ENCODE measurements around the gene TMIGD1. TPM values are rescaled to one million over a fixed set of nuclear protein-coding genes. Genes with fewer than 3 reads are reported as not detected.
"Not testable (repeated sequence)": the region's sequence is repeated elsewhere in the genome, so short reads cannot be mapped to it uniquely, and the experiment has no call there.

TMIGD1 gene
- total RNA-seq, 1 donor from 2014 or later, result not detected

DNA sequence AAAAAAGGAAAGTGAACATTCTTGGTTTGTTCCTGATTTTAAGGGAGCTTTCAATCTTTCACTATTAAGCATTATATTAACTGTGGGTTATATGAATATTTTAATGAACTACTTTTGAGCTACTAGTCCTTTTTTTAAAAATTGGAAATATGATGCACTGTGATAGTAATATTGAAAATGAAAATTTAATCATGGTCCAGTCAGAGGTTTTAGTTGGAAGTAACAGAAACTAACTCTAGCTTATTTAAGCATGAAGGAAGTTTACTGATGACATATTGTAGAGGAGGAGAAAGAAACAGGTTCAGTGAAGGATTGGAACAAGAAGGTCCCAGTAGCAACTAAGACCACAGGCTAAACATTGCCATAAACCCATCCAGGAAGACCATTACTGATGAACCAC lies 20.8 kb upstream of the TMIGD1 start:
- Histone ChIP-seq H3K27ac (no peak overlapping the region), H3K4me3 (no peak overlapping the region), H3K27me3 (no peaks in the 10 kb centered on the region), H3K4me1 (no peaks in the 10 kb centered on the region), H3K36me3 (no peaks in the 10 kb centered on the region), H3K9me3 (no peaks in the 10 kb centered on the region)
- DNase-seq (no peak), ATAC-seq (no peak)
- intact Hi-C loops (cut with DNase I), result no loop called here
- TF ChIP-seq, protein P1, sequence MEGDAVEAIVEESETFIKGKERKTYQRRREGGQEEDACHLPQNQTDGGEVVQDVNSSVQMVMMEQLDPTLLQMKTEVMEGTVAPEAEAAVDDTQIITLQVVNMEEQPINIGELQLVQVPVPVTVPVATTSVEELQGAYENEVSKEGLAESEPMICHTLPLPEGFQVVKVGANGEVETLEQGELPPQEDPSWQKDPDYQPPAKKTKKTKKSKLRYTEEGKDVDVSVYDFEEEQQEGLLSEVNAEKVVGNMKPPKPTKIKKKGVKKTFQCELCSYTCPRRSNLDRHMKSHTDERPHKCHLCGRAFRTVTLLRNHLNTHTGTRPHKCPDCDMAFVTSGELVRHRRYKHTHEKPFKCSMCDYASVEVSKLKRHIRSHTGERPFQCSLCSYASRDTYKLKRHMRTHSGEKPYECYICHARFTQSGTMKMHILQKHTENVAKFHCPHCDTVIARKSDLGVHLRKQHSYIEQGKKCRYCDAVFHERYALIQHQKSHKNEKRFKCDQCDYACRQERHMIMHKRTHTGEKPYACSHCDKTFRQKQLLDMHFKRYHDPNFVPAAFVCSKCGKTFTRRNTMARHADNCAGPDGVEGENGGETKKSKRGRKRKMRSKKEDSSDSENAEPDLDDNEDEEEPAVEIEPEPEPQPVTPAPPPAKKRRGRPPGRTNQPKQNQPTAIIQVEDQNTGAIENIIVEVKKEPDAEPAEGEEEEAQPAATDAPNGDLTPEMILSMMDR (IDR thresholded peaks at IDR 0.05), result no peak

DNA sequence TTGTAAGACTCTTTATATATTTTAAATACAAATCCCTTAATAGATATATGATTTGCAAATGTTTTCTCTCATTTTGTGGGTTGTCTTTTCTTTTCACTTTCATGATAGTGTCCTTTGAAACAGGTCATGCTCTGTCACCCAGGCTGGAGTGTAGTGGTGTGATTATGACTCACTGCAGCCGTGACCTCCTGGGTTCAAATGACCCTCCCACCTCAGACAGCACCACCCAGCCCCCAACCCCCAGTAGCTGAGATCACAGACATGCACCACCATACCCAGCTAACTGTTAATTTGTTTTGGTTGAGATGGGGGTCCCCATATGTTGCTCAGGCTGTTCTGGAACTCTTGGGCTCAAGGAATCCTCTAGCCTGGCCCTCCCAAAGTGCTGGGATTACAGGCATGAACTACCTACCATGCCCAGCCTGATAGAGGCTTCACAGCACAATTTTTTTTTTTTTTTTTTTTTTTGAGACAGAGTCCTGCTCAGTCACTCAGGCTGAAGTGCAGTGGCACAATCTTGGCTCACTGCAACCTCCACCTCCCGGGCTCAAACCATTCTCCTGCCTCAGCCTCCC lies 18.5 kb upstream of the TMIGD1 start:
- H3K36me3 ChIP-seq, result no peaks in the 10 kb centered on the region
- TF ChIP-seq, protein P1 (IDR thresholded peaks at IDR 0.05), result no peak
- no peak overlapping the region for H3K27ac ChIP-seq
- no peaks in the 10 kb centered on the region for H3K4me1 ChIP-seq
- no peak for DNase-seq
- no peaks in the 10 kb centered on the region for H3K9me3 ChIP-seq
- peak; percentile 72 for ATAC-seq
- no peaks in the 10 kb centered on the region for H3K27me3 ChIP-seq
- no peak overlapping the region for H3K4me3 ChIP-seq
- intact Hi-C loops (cut with DNase I), result no loop called here

DNA sequence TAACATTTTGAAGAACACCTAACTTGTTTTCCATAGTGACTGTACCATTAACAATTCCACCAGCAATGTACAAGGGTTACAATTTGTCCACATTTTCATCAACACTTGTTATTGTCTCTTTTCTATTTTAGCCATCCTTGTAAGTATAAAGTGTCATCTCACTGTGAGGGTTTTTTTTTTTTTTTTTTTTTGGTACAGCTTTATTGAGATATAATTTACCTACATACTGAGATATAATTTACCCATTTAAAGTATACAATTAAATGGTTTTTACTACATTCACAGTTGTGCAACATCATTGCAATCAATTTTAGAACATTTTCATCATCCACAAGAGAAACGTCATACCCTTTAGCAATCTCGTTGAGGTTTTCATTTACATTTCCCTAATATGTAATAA lies 17.9 kb upstream of the TMIGD1 start:
- H3K9me3 ChIP-seq, result no peaks in the 10 kb centered on the region
- H3K4me1 ChIP-seq, result no peaks in the 10 kb centered on the region
- DNase-seq (no peak), ATAC-seq (no peak)
- no peak overlapping the region for H3K27ac ChIP-seq
- intact Hi-C loops (cut with DNase I), result no loop called here
- TF ChIP-seq, protein P1 (IDR thresholded peaks at IDR 0.05), result no peak
- H3K36me3 ChIP-seq, result no peaks in the 10 kb centered on the region
- H3K27me3 ChIP-seq, result no peaks in the 10 kb centered on the region
- H3K4me3 ChIP-seq, result no peak overlapping the region

DNA sequence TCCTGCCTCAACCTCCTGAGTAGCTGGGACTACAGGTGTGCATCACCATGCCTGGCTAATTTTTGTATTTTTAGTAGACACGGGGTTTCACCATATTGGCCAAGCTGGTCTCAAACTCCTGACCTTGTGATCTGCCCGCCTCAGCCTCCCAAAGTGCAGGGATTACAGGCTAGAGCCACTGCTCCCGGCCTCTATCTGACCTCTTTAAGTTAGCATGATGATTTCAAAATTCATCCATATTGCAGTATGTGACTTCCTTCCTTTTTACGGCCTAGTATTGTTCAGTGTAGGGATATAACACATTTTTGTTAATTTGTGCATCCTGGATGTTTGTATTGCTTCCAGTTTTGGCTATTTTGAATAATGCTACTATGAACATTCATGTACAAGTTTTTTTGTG lies 17.4 kb upstream of the TMIGD1 start:
- intact Hi-C loops (cut with DNase I); H3K4me3 ChIP-seq; DNase-seq; H3K4me1 ChIP-seq; H3K36me3 ChIP-seq; H3K9me3 ChIP-seq; H3K27ac ChIP-seq; H3K27me3 ChIP-seq: not testable (repeated sequence)
- ATAC-seq, result peak; percentile 88

DNA sequence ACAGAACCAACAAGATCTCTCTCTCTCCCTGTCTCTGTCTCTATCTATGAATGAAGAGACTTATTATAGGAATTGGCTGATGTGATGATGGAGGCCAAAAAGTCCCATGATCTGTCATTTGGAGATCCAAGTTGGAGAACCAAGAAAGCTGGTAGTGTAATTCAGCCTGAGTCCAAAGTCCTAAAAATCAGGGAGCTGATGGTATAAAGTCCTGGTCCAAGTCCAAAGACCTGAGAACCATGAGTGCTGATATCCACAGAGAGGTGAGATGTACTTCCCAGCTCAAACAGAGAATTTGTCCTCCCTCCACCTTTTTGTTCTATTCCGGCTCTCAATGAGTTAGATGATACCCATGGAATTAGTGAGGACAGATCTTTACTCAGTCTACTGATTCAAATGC lies 15.4 kb upstream of the TMIGD1 start:
- no peak overlapping the region for H3K27ac ChIP-seq
- peaks cover 20% of the 10 kb centered on the region for H3K4me1 ChIP-seq
- intact Hi-C loops (cut with DNase I), result no loop called here
- no peaks in the 10 kb centered on the region for H3K27me3 ChIP-seq
- no peak for ATAC-seq
- no peak for DNase-seq
- H3K36me3 ChIP-seq, result no peaks in the 10 kb centered on the region
- H3K4me3 ChIP-seq, result no peak overlapping the region
- no peaks in the 10 kb centered on the region for H3K9me3 ChIP-seq
- TF ChIP-seq, protein P1 (IDR thresholded peaks at IDR 0.05), result no peak

DNA sequence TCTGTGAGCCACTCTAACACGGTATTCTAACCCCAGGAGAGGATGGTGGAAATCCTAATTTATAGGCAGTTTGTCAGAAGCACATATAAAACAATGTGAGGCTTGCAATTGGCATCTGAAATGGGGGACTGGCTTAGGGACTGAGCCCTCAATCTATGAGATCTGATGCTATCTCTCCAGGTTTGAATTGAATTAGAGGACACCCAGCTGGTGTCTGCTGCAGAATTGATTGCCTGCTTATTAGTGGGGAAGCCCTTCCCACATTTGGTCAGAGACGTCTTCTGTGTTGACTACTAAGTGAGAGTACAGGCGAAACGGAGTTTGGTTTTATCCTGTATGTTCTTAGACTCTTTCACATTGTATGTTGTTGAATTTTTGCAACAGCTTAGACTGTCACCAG lies 13.6 kb upstream of the TMIGD1 start:
- Histone ChIP-seq H3K27me3 (no peaks in the 10 kb centered on the region), H3K4me3 (no peak overlapping the region), H3K4me1 (peaks cover 25% of the 10 kb centered on the region), H3K9me3 (no peaks in the 10 kb centered on the region), H3K27ac (no peak overlapping the region), H3K36me3 (no peaks in the 10 kb centered on the region)
- DNase-seq (no peak), ATAC-seq (no peak)
- intact Hi-C loops (cut with DNase I), result no loop called here
- TF ChIP-seq, protein P1 (IDR thresholded peaks at IDR 0.05), result no peak

Data from upper lobe of right lung (tissue), 1 donor.